Natural killer cell treated with Interleukin-12 subunit alpha and Interleukin-12 subunit beta and Interleukin-15 and Interleukin-18, amount 100 ng/mL, for 72 hours (primary cell): Measurements from ENCODE around the gene LCNL1. TPM values are rescaled to one million over a fixed set of nuclear protein-coding genes. Genes with fewer than 3 reads are reported as not detected.

Experiments used
- ATAC-seq, 2 donors: fragments of 150-1000 bp; cut with Tn5 transposase in 1 of 2; sonication (Bioruptor Pico), chemical (Tn5 transposase) in 1 of 2; 2 replicates each; pipeline ENCODE4 v1.10.0; 2021
- DNase-seq: peaks from one replicate; pipeline ENCODE4 v3.0.0; 2022; ENCODE audit warnings: low spot score
- H3K27ac Mint-ChIP-seq, 2 donors: 1 replicate in 1 of 2; 2 replicates in 1 of 2; pipeline ENCODE4 v1.8.0; 2022; ENCODE audit warnings: mixed read lengths in 2 of 2, mild to moderate bottlenecking in 1 of 2, moderate library complexity in 1 of 2
- H3K27me3 Mint-ChIP-seq, 2 donors: 1 replicate in 1 of 2; 2 replicates in 1 of 2; pipeline ENCODE4 v1.8.0; 2022; ENCODE audit warnings: mixed read lengths in 2 of 2
- H3K36me3 Mint-ChIP-seq: one replicate; pipeline ENCODE4 v1.8.0; 2022; ENCODE audit warnings: mixed read lengths
- H3K4me1 Mint-ChIP-seq, 2 donors: 1 replicate in 1 of 2; 2 replicates in 1 of 2; pipeline ENCODE4 v1.8.0; 2022; ENCODE audit warnings: low read depth in 2 of 2, mixed read lengths in 2 of 2, mild to moderate bottlenecking in 1 of 2
- H3K4me3 Mint-ChIP-seq: one replicate; pipeline ENCODE4 v1.8.0; 2022; ENCODE audit warnings: mixed read lengths
- H3K9me3 Mint-ChIP-seq: 2 replicates; pipeline ENCODE4 v1.8.0; 2022; ENCODE audit warnings: mixed read lengths
- total RNA-seq, 2 donors: library from RNA; stranded (reverse); gene quantifications; one replicate each; pipeline ENCODE4 v1.2.3, GENCODE V29; 2022

The LCNL1 gene
- total RNA-seq, 2 donors from 2014 or later, result 0.21 TPM; not detected in 1

GRCh38 chr9:137006116-137007003 lies 23.6 kb downstream of the LCNL1 start:
- peak overlapping the region; percentile 47 to 53 for H3K27ac Mint-ChIP-seq
- peak overlapping the region; percentile 67 for H3K4me3 Mint-ChIP-seq
- H3K27me3 Mint-ChIP-seq, result no peaks in the 10 kb centered on the region
- H3K4me1 Mint-ChIP-seq, result peaks cover 16 to 21% of the 10 kb centered on the region in 2 donors
- DNase-seq (no peak), ATAC-seq (peak; percentile 66 to 87)
- H3K9me3 Mint-ChIP-seq, result no peaks in the 10 kb centered on the region
- no peaks in the 10 kb centered on the region for H3K36me3 Mint-ChIP-seq

GRCh38 chr9:137007108-137007815 lies 24.5 kb downstream of the LCNL1 start:
- no peak overlapping the region for H3K27ac Mint-ChIP-seq
- H3K9me3 Mint-ChIP-seq, result no peaks in the 10 kb centered on the region
- no peak for DNase-seq
- no peak for ATAC-seq
- H3K4me3 Mint-ChIP-seq, result no peak overlapping the region
- H3K27me3 Mint-ChIP-seq, result no peaks in the 10 kb centered on the region
- no peaks in the 10 kb centered on the region for H3K36me3 Mint-ChIP-seq
- H3K4me1 Mint-ChIP-seq, result peaks cover 16 to 18% of the 10 kb centered on the region in 2 donors

- Mint-ChIP-seq H3K27ac (no peak overlapping the region), H3K27me3 (no peaks in the 10 kb centered on the region), H3K4me3 (no peak overlapping the region), H3K4me1 (peaks cover 16 to 18% of the 10 kb centered on the region in 2 donors), H3K36me3 (no peaks in the 10 kb centered on the region), H3K9me3 (no peaks in the 10 kb centered on the region)
- DNase-seq (no peak), ATAC-seq (no peak)
Measured at GRCh38 chr9:137007816-137008270, 25.1 kb downstream of the LCNL1 start.

DNA sequence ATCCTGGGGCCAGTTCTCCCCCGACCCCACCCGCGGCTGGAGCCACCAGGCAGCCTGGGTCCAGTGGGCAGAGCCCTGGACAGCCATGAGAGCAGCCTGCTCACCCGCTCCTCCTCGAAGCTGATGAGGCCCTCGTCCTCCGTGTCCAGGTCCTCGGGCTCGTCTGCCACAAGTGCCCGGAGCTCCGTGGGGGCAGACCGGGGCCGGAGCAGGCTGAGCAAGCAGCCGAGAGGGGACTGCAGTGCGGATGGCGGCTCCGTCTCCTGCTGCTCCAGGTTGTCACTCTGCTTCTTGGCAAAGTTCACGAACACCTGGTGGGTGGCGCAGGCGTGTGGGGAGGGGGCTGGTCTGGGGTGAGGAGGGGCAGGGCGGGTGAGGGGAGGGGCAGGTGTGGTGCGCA lies 25.5 kb downstream of the LCNL1 start:
- Mint-ChIP-seq H3K27me3 (no peaks in the 10 kb centered on the region), H3K36me3 (no peaks in the 10 kb centered on the region), H3K27ac (no peak overlapping the region), H3K9me3 (no peaks in the 10 kb centered on the region), H3K4me3 (no peak overlapping the region), H3K4me1 (peaks cover 16 to 18% of the 10 kb centered on the region in 2 donors)
- DNase-seq (peak; percentile 59), ATAC-seq (no peak)

- Mint-ChIP-seq H3K9me3 (no peaks in the 10 kb centered on the region), H3K27me3 (no peaks in the 10 kb centered on the region), H3K4me1 (peaks cover 16 to 18% of the 10 kb centered on the region in 2 donors), H3K36me3 (no peaks in the 10 kb centered on the region), H3K27ac (no peak overlapping the region), H3K4me3 (no peak overlapping the region)
- ATAC-seq (no peak), DNase-seq (no peak)
Measured at GRCh38 chr9:137009217-137009616, 26.4 kb downstream of the LCNL1 start.

DNA sequence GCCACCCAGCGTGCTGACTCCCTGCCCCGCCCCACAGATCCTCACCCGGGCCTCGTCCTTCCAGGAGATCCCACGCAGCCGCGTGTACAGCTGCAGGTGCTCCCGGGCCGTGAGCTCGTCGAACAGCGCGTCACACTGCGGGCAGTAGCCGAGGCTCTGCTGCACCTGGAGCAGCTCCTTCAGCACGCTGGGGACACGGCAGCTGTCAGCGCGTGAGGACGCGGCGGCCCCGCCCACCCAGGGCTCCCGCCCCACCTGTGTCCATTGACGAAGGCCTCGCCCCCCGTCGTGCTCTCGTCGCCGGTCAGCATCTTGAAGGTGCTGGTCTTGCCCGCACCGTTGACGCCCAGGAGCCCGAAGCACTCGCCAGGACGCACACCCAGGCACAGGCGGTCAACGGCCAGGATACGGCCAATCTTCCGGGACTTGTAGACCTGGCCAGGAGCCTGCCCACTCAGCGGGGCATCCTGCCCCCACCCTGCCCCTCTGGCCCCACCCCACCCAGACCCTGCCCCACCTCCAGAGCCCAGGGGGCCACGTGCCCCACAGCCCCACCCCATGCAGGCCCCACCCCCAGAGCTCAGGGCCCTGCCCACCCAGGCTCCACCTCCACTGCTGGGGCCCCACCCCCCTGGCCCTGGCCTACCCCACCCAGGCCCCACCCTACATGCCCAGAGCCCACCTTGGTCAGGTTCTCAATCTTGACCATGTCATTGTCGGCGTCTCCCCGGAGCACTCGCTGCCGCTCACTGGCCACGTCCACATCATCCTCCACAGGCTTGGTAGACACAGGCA lies 27.3 kb downstream of the LCNL1 start:
- H3K4me1 Mint-ChIP-seq, result peaks cover 7 to 12% of the 10 kb centered on the region in 2 donors
- H3K27ac Mint-ChIP-seq, result no peak overlapping the region
- DNase-seq (no peak), ATAC-seq (no peak)
- no peak overlapping the region for H3K4me3 Mint-ChIP-seq
- H3K27me3 Mint-ChIP-seq, result no peaks in the 10 kb centered on the region
- H3K36me3 Mint-ChIP-seq, result no peaks in the 10 kb centered on the region
- no peaks in the 10 kb centered on the region for H3K9me3 Mint-ChIP-seq

DNA sequence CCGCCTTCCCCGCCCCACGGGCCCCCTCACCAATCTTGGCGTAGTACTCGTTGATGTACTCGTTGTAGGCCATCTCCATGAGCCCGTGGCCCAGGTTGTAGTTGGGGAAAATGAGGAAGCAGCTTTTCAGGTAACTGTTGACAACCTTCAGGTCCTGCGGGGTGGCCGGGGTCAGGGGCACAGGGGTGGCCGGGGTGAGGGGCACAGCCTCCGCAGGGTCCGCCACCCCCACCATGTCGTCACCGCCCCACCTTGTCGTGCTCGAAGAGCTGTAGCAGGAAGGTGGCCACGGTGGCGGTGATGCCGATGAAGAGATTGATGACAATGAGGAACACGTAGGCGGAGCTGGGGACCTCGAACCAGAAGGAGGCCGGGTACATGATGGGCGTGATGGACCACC lies 28.4 kb downstream of the LCNL1 start:
- Mint-ChIP-seq H3K27ac (no peak overlapping the region), H3K36me3 (no peaks in the 10 kb centered on the region), H3K4me1 (peaks cover 5% of the 10 kb centered on the region in 2 donors), H3K4me3 (no peak overlapping the region), H3K27me3 (no peaks in the 10 kb centered on the region), H3K9me3 (no peaks in the 10 kb centered on the region)
- ATAC-seq (no peak), DNase-seq (no peak)

DNA sequence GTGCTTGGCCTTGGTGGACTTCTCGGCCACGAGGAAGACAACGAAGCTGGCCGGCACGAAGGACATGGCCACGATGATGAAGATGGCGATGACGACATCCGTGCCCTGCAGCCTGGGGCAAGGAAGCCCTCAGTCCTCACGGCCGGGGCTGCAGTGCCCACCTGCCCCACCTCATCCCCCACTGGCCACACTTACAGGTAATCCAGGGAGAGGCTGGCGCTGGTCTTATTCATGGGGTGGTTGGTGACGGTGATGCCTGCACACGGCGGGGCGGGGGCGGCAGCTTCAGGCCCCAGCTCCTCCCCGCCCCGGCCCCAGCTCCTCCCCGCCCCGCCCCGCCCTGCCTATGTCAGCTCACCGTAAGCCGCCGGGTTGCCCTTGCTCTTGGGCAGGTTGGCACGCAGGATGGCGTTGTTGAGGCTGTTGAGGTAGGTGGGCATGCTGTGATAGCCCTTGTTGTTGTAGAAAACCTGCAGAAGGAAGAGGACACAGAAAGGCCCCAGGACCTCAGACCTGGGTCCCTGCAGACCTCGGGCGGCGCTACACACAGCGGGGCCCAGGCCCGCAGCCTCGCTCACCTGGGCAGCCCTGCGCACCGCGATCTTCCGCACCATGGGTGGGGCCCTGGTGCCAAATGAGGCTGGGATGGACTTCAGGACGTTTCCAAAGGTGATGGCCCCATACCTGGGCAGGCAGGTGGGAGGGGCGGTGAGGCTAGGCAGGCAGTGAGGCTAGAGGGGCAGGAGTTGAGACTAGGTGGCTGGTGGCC lies 29.3 kb downstream of the LCNL1 start:
- DNase-seq (no peak), ATAC-seq (no peak)
- Mint-ChIP-seq H3K4me1 (no peaks in the 10 kb centered on the region), H3K27ac (no peak overlapping the region), H3K4me3 (no peak overlapping the region), H3K9me3 (no peaks in the 10 kb centered on the region), H3K36me3 (no peaks in the 10 kb centered on the region), H3K27me3 (no peaks in the 10 kb centered on the region)

GRCh38 chr9:137012694-137013570 lies 30.1 kb downstream of the LCNL1 start:
- Mint-ChIP-seq H3K27me3 (no peaks in the 10 kb centered on the region), H3K36me3 (no peaks in the 10 kb centered on the region), H3K9me3 (no peaks in the 10 kb centered on the region), H3K27ac (no peak overlapping the region), H3K4me1 (no peaks in the 10 kb centered on the region), H3K4me3 (no peak overlapping the region)
- no peak for ATAC-seq
- DNase-seq, result no peak

DNA sequence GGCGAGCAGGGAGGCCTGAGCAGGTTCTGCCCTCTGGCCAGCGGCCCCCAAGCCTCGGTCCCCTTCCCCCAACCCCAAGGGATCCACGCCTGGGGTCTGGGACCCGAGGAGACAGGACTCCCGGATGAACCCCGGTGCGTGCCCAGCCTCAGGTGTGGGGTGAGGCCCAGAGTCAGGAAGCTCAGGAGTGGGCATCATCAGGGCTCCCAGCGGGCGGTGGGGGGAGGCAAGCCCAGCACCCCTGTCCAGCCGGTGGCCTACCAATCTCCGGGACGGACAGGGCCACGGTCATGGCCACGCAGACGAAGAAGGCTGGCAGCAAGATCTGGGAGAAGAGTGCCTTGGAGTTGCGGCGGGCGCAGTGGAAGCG lies 30.8 kb downstream of the LCNL1 start:
- no peaks in the 10 kb centered on the region for H3K9me3 Mint-ChIP-seq
- H3K36me3 Mint-ChIP-seq, result no peaks in the 10 kb centered on the region
- no peaks in the 10 kb centered on the region for H3K4me1 Mint-ChIP-seq
- H3K27me3 Mint-ChIP-seq, result no peaks in the 10 kb centered on the region
- no peak overlapping the region for H3K27ac Mint-ChIP-seq
- ATAC-seq (no peak), DNase-seq (no peak)
- H3K4me3 Mint-ChIP-seq, result no peak overlapping the region

DNA sequence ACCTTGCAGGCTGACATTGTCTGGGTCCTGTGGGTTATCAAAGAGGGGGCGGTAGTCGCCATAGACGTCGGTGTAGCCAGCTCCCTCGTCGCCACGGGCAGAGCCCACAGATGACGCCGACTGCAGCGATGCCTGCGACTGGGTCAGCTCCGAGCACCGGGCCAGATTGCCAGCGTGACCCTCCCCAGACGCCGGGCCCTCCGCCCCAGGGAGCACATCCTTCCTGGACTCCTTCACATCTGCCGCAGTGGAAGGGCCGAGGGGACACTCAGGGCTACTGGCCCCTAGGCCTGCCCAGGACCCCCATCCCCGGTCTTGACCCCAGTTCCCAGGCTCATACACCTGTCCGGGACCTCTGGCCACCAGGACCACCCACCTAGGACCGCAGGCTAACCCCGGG lies 31.4 kb downstream of the LCNL1 start:
- Mint-ChIP-seq H3K4me3 (no peak overlapping the region), H3K27me3 (no peaks in the 10 kb centered on the region), H3K36me3 (no peaks in the 10 kb centered on the region), H3K9me3 (no peaks in the 10 kb centered on the region), H3K4me1 (no peaks in the 10 kb centered on the region), H3K27ac (no peak overlapping the region)
- no peak for DNase-seq
- no peak for ATAC-seq

GRCh38 chr9:137014776-137015539 lies 32.2 kb downstream of the LCNL1 start:
- ATAC-seq (no peak), DNase-seq (no peak)
- Mint-ChIP-seq H3K9me3 (no peaks in the 10 kb centered on the region), H3K4me1 (no peaks in the 10 kb centered on the region), H3K27ac (no peak overlapping the region), H3K27me3 (no peaks in the 10 kb centered on the region), H3K4me3 (no peak overlapping the region), H3K36me3 (no peaks in the 10 kb centered on the region)
